ENCODE measurements around the gene MAML2. TPM values are rescaled to one million over a fixed set of nuclear protein-coding genes. Genes with fewer than 3 reads are reported as not detected.

MAML2 gene
- total and polyA plus RNA-seq, 2 of the 8 experiments (the other 6 are each of a cell fraction or from before 2014, with no cell fraction given), result 3.8 to 6.6 TPM

DNA sequence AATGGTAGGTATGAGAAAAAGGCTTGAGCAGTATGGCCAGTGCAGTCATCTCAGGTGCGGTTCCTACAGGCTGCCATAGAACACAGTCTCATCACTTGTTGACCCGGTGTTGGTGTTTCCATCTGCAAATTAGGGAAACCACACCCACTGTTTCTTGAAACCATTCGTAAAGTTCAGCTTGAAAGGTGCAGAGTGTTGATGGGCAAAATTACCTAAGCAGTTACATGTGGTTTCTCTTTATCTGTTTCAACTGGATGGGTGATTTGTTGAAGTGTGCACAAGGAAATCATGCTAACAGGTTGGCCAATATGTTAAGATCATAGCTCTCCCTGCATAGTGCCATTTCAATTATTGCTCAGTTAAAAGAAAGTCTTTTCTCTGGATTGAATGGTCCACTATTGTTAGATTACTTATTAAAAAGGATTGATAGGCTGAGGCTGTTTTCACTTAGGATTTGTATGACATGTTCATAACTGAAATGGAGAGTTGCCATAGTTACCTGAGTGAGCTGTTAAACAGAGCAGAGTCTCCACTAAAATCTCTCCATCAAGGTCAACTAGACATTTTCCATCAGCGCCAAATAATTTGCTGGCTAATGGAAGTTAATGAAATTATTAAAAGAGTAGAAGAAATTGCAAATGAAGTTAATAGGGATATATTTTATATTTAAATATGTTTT, 215.9 kb downstream of the MAML2 start (continued):
- TF ChIP-seq CTBP2 (IDR thresholded peaks at IDR 0.05; ENCODE audit: borderline replicate concordance, insufficient read depth, insufficient read length, low read length) (no peak), EZH2 (IDR thresholded peaks at IDR 0.05; ENCODE audit: low read depth, low read length, severe bottlenecking) (no peak), FOSL1 (IDR thresholded peaks at IDR 0.05; ENCODE audit: insufficient read depth, low read depth, low read length) (no peak)
- TF ChIP-seq, protein P1, sequence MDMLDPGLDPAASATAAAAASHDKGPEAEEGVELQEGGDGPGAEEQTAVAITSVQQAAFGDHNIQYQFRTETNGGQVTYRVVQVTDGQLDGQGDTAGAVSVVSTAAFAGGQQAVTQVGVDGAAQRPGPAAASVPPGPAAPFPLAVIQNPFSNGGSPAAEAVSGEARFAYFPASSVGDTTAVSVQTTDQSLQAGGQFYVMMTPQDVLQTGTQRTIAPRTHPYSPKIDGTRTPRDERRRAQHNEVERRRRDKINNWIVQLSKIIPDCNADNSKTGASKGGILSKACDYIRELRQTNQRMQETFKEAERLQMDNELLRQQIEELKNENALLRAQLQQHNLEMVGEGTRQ (IDR thresholded peaks at IDR 0.05; ENCODE audit: low read length), result no peak
